Stimulated activated CD4-positive, alpha-beta T cell treated with anti-CD3 and anti-CD28 coated beads, Interleukin-4, amount 100 ng/mL, for 24 hours (primary cell): ENCODE results near the gene GPR176.

Experiments
- DNase-seq: peaks from one replicate; pipeline ENCODE4 v3.0.0-alpha.2; 2020

Gene GPR176

GRCh38 chr15:39799552-39800011, 120.5 kb downstream of the GPR176 start:
- no peak for DNase-seq

DNA sequence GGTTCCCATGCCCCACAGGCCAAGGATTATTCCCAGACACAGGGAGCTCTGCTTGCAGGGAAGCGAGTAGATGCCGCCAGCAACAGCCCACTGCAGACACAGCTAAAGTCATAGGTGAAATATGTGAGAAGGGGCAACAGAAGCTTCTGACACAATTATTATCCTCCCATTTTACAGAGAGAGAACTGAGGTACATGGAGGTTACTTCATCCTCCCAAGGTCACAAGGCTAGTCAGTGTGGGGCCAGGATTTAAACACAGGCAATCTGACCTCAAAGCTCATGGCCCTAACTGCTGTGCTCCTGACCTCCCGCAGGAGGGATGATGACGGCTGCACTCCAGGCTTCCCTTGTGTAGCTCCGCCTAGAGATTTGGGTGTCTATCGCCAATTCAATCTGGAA, 121.7 kb downstream of the GPR176 start:
- DNase-seq: no peak

- DNase-seq: no peak
Measured at GRCh38 chr15:39797407-39797806, 122.7 kb downstream of the GPR176 start.

- DNase-seq: no peak
Measured at GRCh38 chr15:39796601-39797000, 123.5 kb downstream of the GPR176 start.

GRCh38 chr15:39795486-39795885, 124.6 kb downstream of the GPR176 start:
- DNase-seq: no peak

DNA sequence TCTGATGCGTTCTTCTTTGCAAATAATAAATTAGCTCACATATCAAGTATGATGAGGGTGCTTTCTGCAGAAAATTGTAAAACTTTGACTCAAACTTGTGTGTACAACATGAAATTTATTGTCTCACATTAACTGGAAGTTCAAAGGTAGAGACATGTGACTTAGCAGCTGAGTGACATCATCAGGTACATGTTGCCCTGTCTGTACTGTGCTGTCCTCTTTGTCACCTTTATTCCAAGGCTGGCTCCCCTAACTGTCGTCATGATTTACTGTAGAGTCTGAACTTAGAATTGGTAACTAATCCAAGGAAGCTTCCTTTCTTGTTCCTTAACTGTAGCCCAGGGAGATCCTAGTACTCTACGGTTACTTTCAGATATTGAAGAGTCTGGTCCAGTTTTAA, 125.1 kb downstream of the GPR176 start:
- DNase-seq: no peak

DNA sequence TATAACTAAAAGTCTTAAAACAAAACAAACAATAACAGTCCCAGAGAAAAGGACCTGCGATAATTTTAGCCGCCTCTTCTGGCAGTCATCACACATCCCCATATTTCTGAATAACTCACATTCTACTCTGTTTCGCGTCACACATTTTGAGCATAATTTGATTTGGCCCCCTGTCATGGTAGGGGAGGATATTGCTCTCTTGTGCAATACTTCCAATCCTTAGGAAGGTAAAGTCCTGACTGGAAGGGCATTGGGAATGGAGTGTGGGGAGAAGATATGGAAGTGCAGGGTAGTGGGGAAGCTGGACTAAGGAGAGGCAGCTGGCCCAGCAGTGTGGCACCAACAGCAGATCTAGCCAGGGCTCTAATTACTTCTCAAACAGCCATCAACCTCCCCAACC, 126.1 kb downstream of the GPR176 start:
- no peak for DNase-seq

DNA sequence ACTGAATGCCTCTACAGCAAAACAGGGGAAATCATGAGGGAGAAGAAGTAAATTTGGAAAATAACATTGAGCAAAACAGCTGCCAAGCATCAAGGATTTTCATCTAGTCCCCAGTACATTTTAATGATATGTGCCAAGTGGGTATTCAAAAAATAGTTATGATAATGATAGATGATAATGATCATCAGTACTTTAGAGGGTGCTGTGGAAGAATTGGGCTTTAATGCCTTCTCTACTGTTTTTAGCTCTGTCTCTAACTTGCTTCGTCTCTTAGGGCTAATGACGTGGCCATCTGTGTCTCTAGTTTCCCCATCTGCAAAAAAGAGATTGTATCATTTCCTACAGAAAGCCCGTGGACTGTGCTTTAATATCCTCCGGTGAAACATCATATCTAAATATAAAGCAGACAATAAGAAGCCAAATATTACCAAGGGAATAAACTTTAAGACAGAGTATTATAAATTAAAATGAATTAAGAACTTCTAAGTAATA, 127.2 kb downstream of the GPR176 start:
- no peak for DNase-seq

DNA sequence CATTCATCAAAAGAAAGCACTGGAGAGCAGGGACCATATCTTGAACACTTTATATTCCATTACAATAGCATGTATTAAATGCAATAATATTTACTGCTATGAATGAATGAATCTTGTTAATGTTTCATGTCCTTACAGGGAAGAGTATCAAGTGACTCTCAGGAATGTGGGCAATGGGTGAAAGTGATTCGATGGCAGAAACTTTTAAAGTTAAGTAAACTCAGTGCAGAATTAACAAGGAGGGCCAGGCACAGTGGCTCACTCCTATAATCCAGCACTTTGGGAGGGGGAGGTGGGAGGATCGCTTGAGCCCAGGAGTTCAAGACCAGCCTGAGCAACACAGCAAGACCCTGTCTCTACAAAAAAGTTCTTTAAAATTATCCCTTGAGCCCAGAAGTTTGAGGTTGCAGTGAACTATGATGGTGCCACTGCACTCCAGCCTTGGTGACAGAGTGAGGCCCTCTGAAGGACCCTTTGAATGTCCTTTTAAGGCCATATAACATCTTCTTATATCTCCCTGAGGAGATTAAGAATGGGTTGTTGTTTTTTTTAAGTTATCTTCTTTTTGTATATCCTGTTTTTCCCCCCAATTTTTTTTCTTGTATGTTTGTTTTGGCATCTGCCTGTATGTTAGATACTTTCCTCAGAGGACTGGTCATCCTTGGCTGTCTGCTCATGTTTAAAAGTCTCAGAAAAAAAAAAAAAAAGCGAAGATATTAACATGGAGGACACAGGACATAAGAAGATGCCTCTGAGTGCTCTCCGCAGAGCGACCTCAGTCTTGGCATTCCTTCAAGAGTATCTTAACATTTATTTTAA, 127.8 kb downstream of the GPR176 start:
- DNase-seq: no peak

DNA sequence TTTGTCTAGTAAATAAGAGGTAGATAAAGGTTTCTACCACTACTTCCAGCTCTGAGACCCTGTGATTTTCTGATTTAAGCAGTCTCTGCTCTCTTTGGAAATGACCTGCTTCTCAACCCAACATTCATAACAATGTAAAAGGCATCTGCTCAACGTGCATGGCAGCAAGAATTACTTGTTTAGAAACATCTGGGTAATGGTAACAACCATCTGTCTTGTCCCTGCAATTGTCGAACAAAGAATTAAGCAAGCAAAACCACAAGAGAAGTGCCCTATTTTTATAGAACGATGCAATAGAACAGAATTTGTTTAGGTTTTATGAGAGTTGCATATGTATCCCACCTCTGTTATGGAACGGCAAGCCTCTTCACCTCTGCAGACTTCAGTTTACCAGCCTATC, 130.3 kb downstream of the GPR176 start:
- DNase-seq: no peak

DNA sequence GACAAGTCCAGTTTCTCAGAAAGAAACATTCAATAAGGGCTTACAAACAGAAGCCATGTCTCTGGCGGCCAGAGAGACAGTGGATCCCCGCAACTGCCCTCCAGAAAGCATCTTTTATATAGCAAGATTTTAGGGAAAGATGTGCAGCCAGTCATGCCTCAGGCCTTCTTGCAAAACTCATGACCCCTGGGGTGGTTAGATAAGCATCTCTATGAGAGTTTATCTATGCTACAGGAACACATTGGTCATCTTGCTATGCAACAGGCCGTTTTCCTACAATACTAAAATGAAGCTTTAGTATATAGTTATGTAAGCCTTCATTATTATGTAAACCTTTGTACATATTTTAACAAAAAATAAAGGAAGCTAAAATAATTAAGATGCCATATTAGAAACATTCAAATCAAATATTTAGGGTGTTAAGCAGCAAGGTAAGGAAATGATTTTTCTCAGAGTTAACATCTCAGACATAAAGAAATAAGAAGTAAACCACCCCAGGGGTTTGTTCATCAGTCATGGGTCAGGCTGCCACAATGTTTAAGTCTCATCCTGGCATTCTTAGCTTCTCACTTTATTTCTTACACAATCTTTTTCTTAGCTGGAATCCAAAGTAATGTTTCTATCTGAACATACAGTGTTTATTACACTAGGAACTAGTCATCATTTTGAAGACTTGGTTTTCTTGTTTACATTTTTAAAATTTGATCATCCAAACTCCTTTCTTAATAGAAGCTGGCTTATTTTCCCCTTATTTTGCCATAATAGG, 131.1 kb downstream of the GPR176 start:
- no peak for DNase-seq

DNA sequence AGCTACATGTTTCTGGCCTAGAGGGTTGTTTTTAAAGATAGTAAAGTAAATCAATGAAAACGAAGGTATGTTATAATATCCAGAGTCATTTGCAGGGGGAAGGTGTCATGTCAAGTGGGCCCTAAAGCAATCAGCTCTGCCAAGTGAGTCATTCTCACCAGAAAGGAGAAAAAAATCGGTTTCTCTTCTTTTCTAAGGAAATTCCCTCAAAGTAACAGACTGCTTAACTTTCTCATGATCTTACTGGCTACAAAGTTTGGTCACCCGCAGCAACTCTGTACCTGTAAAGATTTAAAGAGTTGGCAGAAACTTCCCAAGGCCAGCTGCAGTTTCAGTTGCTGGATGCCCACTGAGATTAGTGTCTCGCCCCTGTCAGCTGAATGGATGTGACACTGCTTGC, 132.0 kb downstream of the GPR176 start:
- DNase-seq: no peak

DNA sequence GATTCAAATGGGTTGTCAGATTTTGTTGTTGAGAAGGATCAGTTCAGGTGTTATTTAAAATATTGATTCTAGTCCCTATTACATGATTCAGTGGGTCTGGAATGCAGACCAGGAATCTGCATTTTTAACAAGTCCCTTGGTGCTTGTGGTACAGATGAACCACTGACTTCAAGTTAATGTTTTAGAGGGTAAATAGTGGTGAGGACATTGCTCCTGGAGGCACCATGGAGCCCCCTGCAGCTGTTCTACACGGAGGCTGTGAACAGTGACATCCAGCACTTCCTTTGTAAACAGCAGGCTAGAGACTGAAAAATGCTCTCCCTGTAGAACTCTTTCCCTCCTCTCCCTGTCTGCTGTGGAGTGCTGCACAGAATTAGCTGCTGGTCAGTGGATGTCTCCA, 132.6 kb downstream of the GPR176 start:
- DNase-seq: no peak

- DNase-seq: no peak
Measured at GRCh38 chr15:39786447-39787056, 133.5 kb downstream of the GPR176 start.

DNA sequence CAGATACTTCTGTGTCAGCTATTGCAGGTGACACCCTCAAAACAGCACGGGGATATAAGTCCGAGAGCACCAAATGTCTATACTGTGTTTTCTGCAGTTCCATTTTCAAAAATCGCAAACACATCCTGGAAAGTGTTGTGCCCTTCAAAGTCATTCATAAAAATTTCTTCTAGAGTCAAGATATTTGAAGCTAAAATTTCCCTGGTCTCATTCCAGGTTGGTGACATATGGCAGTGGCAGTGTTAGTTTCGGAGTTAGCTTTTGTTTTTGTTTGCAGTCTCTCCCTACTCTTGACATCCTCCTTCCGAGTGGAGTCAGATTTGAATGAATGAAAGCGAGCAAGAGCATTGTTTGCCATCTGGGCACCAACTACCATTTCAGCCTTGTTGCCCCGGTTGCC, 134.2 kb downstream of the GPR176 start:
- no peak for DNase-seq

DNA sequence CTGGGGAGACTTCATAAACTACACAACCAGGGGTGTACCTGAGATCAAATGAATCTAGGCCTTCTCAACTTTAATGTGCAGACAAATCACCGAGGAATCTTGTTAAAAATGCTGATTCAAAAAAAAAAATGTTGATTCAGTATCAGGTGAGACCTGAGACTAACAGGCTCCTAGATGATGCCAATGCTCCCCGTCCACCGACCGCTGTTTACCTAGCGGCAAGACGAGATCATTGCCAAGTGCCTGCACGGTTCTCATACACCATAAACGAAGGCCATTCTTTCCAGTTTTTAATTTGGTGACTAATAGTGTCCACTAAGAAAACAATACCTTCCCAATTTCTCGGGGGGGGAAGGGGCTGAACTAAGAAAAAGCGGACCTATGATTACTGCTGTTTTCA, 134.9 kb downstream of the GPR176 start:
- no peak for DNase-seq

- DNase-seq: no peak
Measured at GRCh38 chr15:39784638-39785037, 135.4 kb downstream of the GPR176 start.

- DNase-seq: no peak
Measured at GRCh38 chr15:39784125-39784524, 135.9 kb downstream of the GPR176 start.

DNA sequence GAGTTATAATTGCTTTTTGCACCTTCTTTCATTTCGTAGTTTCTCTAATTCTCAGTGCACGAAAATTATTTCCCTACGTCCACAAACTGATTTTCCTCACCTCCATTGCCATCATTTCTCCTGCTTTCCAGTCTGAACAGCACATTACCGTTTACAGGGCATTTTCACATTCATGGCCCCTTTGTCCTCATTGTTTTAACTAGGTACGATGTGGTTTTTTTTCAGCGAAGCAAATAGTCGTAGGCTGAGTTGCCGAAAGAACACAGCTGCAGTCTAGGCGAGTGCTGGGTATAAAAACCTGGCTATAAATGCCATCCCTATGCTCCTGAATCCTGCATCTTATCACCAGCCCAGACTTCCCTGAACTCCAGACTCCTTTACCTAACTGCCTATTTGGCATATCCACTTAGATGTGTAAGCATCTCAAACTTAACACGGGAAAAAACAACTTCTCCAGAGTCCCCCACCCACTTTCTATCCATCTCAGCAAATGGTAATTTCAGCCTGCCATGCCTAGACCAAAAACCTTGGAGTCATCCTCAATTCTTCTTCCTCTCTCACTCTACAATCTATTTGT, 136.7 kb downstream of the GPR176 start:
- no peak for DNase-seq

- DNase-seq: peak; percentile 96
Measured at GRCh38 chr15:39782441-39783138, 137.5 kb downstream of the GPR176 start, which contains the start of gene FSIP1. FSIP1 (minus strand) TSS chr15:39782841; CDS start chr15:39776524, 6,317 bp downstream.

DNA sequence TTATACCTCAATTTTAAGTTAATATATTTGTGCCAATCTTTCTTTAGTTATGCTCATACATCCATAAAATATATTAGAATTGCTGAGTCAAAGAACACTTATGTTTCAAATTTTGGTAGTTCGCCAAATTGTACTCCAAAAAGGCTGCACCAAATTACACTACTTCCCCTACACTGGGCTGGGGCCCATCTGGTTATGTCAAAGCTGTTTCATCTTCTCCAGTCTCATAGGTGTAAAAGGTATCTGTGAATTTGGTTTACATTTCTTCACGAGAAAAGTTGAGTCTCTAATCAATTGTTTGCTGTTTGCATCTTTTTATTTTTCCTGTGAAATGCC, 138.1 kb downstream of the GPR176 start:
- DNase-seq: no peak

GRCh38 chr15:39781147-39781966, 138.7 kb downstream of the GPR176 start:
- DNase-seq: no peak
